ENCODE measurements around the gene HBM. TPM values are rescaled to one million over a fixed set of nuclear protein-coding genes. Genes with fewer than 3 reads are reported as not detected.
A peak's percentile ranks its signal among the peaks of the same experiment; 100 is the strongest.

HBM gene
- total and polyA plus RNA-seq, 2 donors, result 25.3 TPM; not detected in 1

- 96% methylated on average over 11 of the region's 11 CpGs for WGBS
- no peak overlapping the region for H3K27ac ChIP-seq (ENCODE audit: low read depth in 1 of 2, low read length in 1 of 2)
- H3K4me3 ChIP-seq (ENCODE audit: low read length in 2 of 2), result no peak overlapping the region
- H3K36me3 ChIP-seq (ENCODE audit: control insufficient read depth in 2 of 2, insufficient read depth in 2 of 2, low read length in 1 of 2), result peaks cover 45 to 46% of the 10 kb centered on the region in 2 donors
- H3K27me3 ChIP-seq (ENCODE audit: control insufficient read depth in 2 of 2, insufficient read depth in 1 of 2, low read length in 1 of 2), result peaks cover 6 to 10% of the 10 kb centered on the region in 2 donors
- DNase-seq (ENCODE audit: low read depth in 6 of 9, low spot score in 9 of 9), result no peak
- H3K4me1 ChIP-seq (ENCODE audit: control insufficient read depth in 2 of 2, insufficient read depth in 2 of 2, low read length in 2 of 2), result peaks cover 6 to 13% of the 10 kb centered on the region in 2 donors
- H3K9me3 ChIP-seq (ENCODE audit: control insufficient read depth in 2 of 2, insufficient read depth in 1 of 2, low read length in 1 of 2), result peaks cover 0 to 5% of the 10 kb centered on the region in 2 donors
Measured at GRCh38 chr16:185691-186090, 19.9 kb downstream of the HBM start.

GRCh38 chr16:187330-187729 lies 21.6 kb downstream of the HBM start:
- Histone ChIP-seq H3K4me3 (ENCODE audit: low read length in 2 of 2) (no peak overlapping the region), H3K9me3 (ENCODE audit: control insufficient read depth in 2 of 2, insufficient read depth in 1 of 2, low read length in 1 of 2) (no peaks in the 10 kb centered on the region), H3K27ac (ENCODE audit: low read depth in 1 of 2, low read length in 1 of 2) (no peak overlapping the region), H3K4me1 (ENCODE audit: control insufficient read depth in 2 of 2, insufficient read depth in 2 of 2, low read length in 2 of 2) (peaks cover 0 to 7% of the 10 kb centered on the region in 2 donors), H3K36me3 (ENCODE audit: control insufficient read depth in 2 of 2, insufficient read depth in 2 of 2, low read length in 1 of 2) (peaks cover 62% of the 10 kb centered on the region in 2 donors), H3K27me3 (ENCODE audit: control insufficient read depth in 2 of 2, insufficient read depth in 1 of 2, low read length in 1 of 2) (no peaks in the 10 kb centered on the region)
- WGBS, result 97% methylated on average over 8 of the region's 8 CpGs
- no peak for DNase-seq (ENCODE audit: low read depth in 6 of 9, low spot score in 9 of 9)

- Histone ChIP-seq H3K27ac (ENCODE audit: low read depth in 1 of 2, low read length in 1 of 2) (peak overlapping the region in 1 of 2 donors; percentile 32), H3K27me3 (ENCODE audit: control insufficient read depth in 2 of 2, insufficient read depth in 1 of 2, low read length in 1 of 2) (no peaks in the 10 kb centered on the region), H3K9me3 (ENCODE audit: control insufficient read depth in 2 of 2, insufficient read depth in 1 of 2, low read length in 1 of 2) (no peaks in the 10 kb centered on the region), H3K36me3 (ENCODE audit: control insufficient read depth in 2 of 2, insufficient read depth in 2 of 2, low read length in 1 of 2) (peaks cover 74 to 75% of the 10 kb centered on the region in 2 donors), H3K4me3 (ENCODE audit: low read length in 2 of 2) (no peak overlapping the region), H3K4me1 (ENCODE audit: control insufficient read depth in 2 of 2, insufficient read depth in 2 of 2, low read length in 2 of 2) (peaks cover 0 to 7% of the 10 kb centered on the region in 2 donors)
- WGBS, result 58% methylated on average over 8 of the region's 8 CpGs
- peak in 6 of 9 donors; percentile 22 to 67 (median 42) for DNase-seq (ENCODE audit: low read depth in 6 of 9, low spot score in 9 of 9)
Measured at GRCh38 chr16:188674-189073, 22.9 kb downstream of the HBM start.

- Histone ChIP-seq H3K4me3 (ENCODE audit: low read length in 2 of 2) (no peak overlapping the region), H3K27ac (ENCODE audit: low read depth in 1 of 2, low read length in 1 of 2) (no peak overlapping the region), H3K9me3 (ENCODE audit: control insufficient read depth in 2 of 2, insufficient read depth in 1 of 2, low read length in 1 of 2) (no peaks in the 10 kb centered on the region), H3K27me3 (ENCODE audit: control insufficient read depth in 2 of 2, insufficient read depth in 1 of 2, low read length in 1 of 2) (no peaks in the 10 kb centered on the region), H3K36me3 (ENCODE audit: control insufficient read depth in 2 of 2, insufficient read depth in 2 of 2, low read length in 1 of 2) (peaks cover 77 to 82% of the 10 kb centered on the region in 2 donors), H3K4me1 (ENCODE audit: control insufficient read depth in 2 of 2, insufficient read depth in 2 of 2, low read length in 2 of 2) (peaks cover 0 to 7% of the 10 kb centered on the region in 2 donors)
- DNase-seq (ENCODE audit: low read depth in 6 of 9, low spot score in 9 of 9), result no peak
- WGBS, result 98% methylated on average over 34 of the region's 34 CpGs
Measured at GRCh38 chr16:189604-190186, 23.9 kb downstream of the HBM start.

GRCh38 chr16:191831-192230 lies 26.1 kb downstream of the HBM start:
- no peak overlapping the region for H3K27ac ChIP-seq (ENCODE audit: low read depth in 1 of 2, low read length in 1 of 2)
- H3K4me3 ChIP-seq (ENCODE audit: low read length in 2 of 2), result no peak overlapping the region
- no peaks in the 10 kb centered on the region for H3K9me3 ChIP-seq (ENCODE audit: control insufficient read depth in 2 of 2, insufficient read depth in 1 of 2, low read length in 1 of 2)
- H3K27me3 ChIP-seq (ENCODE audit: control insufficient read depth in 2 of 2, insufficient read depth in 1 of 2, low read length in 1 of 2), result no peaks in the 10 kb centered on the region
- peaks cover 89% of the 10 kb centered on the region in 2 donors for H3K36me3 ChIP-seq (ENCODE audit: control insufficient read depth in 2 of 2, insufficient read depth in 2 of 2, low read length in 1 of 2)
- peaks cover 0 to 7% of the 10 kb centered on the region in 2 donors for H3K4me1 ChIP-seq (ENCODE audit: control insufficient read depth in 2 of 2, insufficient read depth in 2 of 2, low read length in 2 of 2)
- WGBS, result 98% methylated on average over 4 of the region's 4 CpGs
- no peak for DNase-seq (ENCODE audit: low read depth in 6 of 9, low spot score in 9 of 9)

- no peak for DNase-seq (ENCODE audit: low read depth in 6 of 9, low spot score in 9 of 9)
- H3K27ac ChIP-seq (ENCODE audit: low read depth in 1 of 2, low read length in 1 of 2), result no peak overlapping the region
- H3K36me3 ChIP-seq (ENCODE audit: control insufficient read depth in 2 of 2, insufficient read depth in 2 of 2, low read length in 1 of 2), result peaks cover 90% of the 10 kb centered on the region in 2 donors
- H3K27me3 ChIP-seq (ENCODE audit: control insufficient read depth in 2 of 2, insufficient read depth in 1 of 2, low read length in 1 of 2), result no peaks in the 10 kb centered on the region
- 97% methylated on average over 11 of the region's 11 CpGs for WGBS
- H3K4me3 ChIP-seq (ENCODE audit: low read length in 2 of 2), result no peak overlapping the region
- H3K9me3 ChIP-seq (ENCODE audit: control insufficient read depth in 2 of 2, insufficient read depth in 1 of 2, low read length in 1 of 2), result no peaks in the 10 kb centered on the region
- peaks cover 0 to 7% of the 10 kb centered on the region in 2 donors for H3K4me1 ChIP-seq (ENCODE audit: control insufficient read depth in 2 of 2, insufficient read depth in 2 of 2, low read length in 2 of 2)
Measured at GRCh38 chr16:192686-193085, 26.9 kb downstream of the HBM start.

- peaks cover 0 to 5% of the 10 kb centered on the region in 2 donors for H3K4me1 ChIP-seq (ENCODE audit: control insufficient read depth in 2 of 2, insufficient read depth in 2 of 2, low read length in 2 of 2)
- no peak overlapping the region for H3K4me3 ChIP-seq (ENCODE audit: low read length in 2 of 2)
- no peaks in the 10 kb centered on the region for H3K9me3 ChIP-seq (ENCODE audit: control insufficient read depth in 2 of 2, insufficient read depth in 1 of 2, low read length in 1 of 2)
- H3K27ac ChIP-seq (ENCODE audit: low read depth in 1 of 2, low read length in 1 of 2), result no peak overlapping the region
- peaks cover 93 to 95% of the 10 kb centered on the region in 2 donors for H3K36me3 ChIP-seq (ENCODE audit: control insufficient read depth in 2 of 2, insufficient read depth in 2 of 2, low read length in 1 of 2)
- H3K27me3 ChIP-seq (ENCODE audit: control insufficient read depth in 2 of 2, insufficient read depth in 1 of 2, low read length in 1 of 2), result no peaks in the 10 kb centered on the region
- WGBS, result 96% methylated on average over 15 of the region's 15 CpGs
- DNase-seq (ENCODE audit: low read depth in 6 of 9, low spot score in 9 of 9), result no peak
Measured at GRCh38 chr16:193441-193840, 27.7 kb downstream of the HBM start.

- H3K27me3 ChIP-seq (ENCODE audit: control insufficient read depth in 2 of 2, insufficient read depth in 1 of 2, low read length in 1 of 2), result no peaks in the 10 kb centered on the region
- no peak overlapping the region for H3K27ac ChIP-seq (ENCODE audit: low read depth in 1 of 2, low read length in 1 of 2)
- peaks cover 92 to 94% of the 10 kb centered on the region in 2 donors for H3K36me3 ChIP-seq (ENCODE audit: control insufficient read depth in 2 of 2, insufficient read depth in 2 of 2, low read length in 1 of 2)
- H3K4me1 ChIP-seq (ENCODE audit: control insufficient read depth in 2 of 2, insufficient read depth in 2 of 2, low read length in 2 of 2), result no peaks in the 10 kb centered on the region
- no peaks in the 10 kb centered on the region for H3K9me3 ChIP-seq (ENCODE audit: control insufficient read depth in 2 of 2, insufficient read depth in 1 of 2, low read length in 1 of 2)
- 90% methylated on average over 6 of the region's 6 CpGs for WGBS
- no peak overlapping the region for H3K4me3 ChIP-seq (ENCODE audit: low read length in 2 of 2)
- no peak for DNase-seq (ENCODE audit: low read depth in 6 of 9, low spot score in 9 of 9)
Measured at GRCh38 chr16:194516-194915, 28.7 kb downstream of the HBM start.

- H3K4me1 ChIP-seq (ENCODE audit: control insufficient read depth in 2 of 2, insufficient read depth in 2 of 2, low read length in 2 of 2), result no peaks in the 10 kb centered on the region
- DNase-seq (ENCODE audit: low read depth in 6 of 9, low spot score in 9 of 9), result no peak
- WGBS, result 97% methylated on average over 5 of the region's 5 CpGs
- peaks cover 76 to 80% of the 10 kb centered on the region in 2 donors for H3K36me3 ChIP-seq (ENCODE audit: control insufficient read depth in 2 of 2, insufficient read depth in 2 of 2, low read length in 1 of 2)
- H3K27me3 ChIP-seq (ENCODE audit: control insufficient read depth in 2 of 2, insufficient read depth in 1 of 2, low read length in 1 of 2), result no peaks in the 10 kb centered on the region
- H3K4me3 ChIP-seq (ENCODE audit: low read length in 2 of 2), result no peak overlapping the region
- no peak overlapping the region for H3K27ac ChIP-seq (ENCODE audit: low read depth in 1 of 2, low read length in 1 of 2)
- no peaks in the 10 kb centered on the region for H3K9me3 ChIP-seq (ENCODE audit: control insufficient read depth in 2 of 2, insufficient read depth in 1 of 2, low read length in 1 of 2)
Measured at GRCh38 chr16:200388-200787, 34.6 kb downstream of the HBM start.
